Prostate gland (tissue), 2 donors: ENCODE data around the gene IFIT3. TPM values are rescaled to one million over a fixed set of nuclear protein-coding genes. Genes with fewer than 3 reads are reported as not detected.

Source experiments
- DNase-seq: peaks from one replicate; pipeline ENCODE4 v3.0.0-alpha.2; 2019; ENCODE audit warnings: low spot score
- H3K27ac ChIP-seq, 2 donors: fragments of 200-600 bp; sonication (generic); 2 replicates each; pipeline ENCODE4 v1.5.1; 2017 to 2019
- H3K27me3 ChIP-seq: fragments of 200-600 bp; sonication (generic); replicated peaks from 2 replicates; pipeline ENCODE4 v1.5.1; 2019; ENCODE audit not compliant: insufficient read depth
- H3K36me3 ChIP-seq, 2 donors: fragments of 200-600 bp; sonication (generic); 1 replicate in 1 of 2; 2 replicates in 1 of 2; pipeline versions ENCODE4 v1.5.1 to v1.8.1; 2017 to 2019
- H3K4me1 ChIP-seq: fragments of 200-600 bp; sonication (generic); replicated peaks from 2 replicates; pipeline ENCODE4 v1.5.1; 2019
- H3K4me3 ChIP-seq, 2 donors: fragments of 200-600 bp; sonication (generic); 2 replicates each; pipeline ENCODE4 v1.5.1; 2017 to 2019
- H3K9me3 ChIP-seq: fragments of 200-600 bp; sonication (generic); 2 replicates; pipeline ENCODE4 v1.5.1; 2017
- CTCF ChIP-seq, 4 experiments: fragments of 200-600 bp in 2 of 4; fragments of 450-650 bp in 2 of 4; sonication (generic) in 2 of 4; IDR thresholded peaks; 1 replicate in 3 of 4; 2 replicates in 1 of 4; pipeline ENCODE4 v1.5.1; 2016 to 2019; ENCODE audit warnings: antibody characterized with exemption in 4 of 4, mild to moderate bottlenecking in 2 of 4, moderate library complexity in 2 of 4
- POLR2A ChIP-seq: fragments of 450-650 bp; IDR thresholded peaks from one replicate; pipeline ENCODE4 v1.6.1; 2016; ENCODE audit warnings: antibody characterized with exemption, mild to moderate bottlenecking
- POLR2AphosphoS5 ChIP-seq: sonication (generic); formaldehyde crosslinking; IDR thresholded peaks from one replicate; pipeline ENCODE4 v1.6.1; 2017; ENCODE audit warnings: antibody characterized with exemption
- WGBS: methylation state at CpG from one replicate; pipeline ENCODE4 v1.1.5; 2018; 5-methylcytosine and 5-hydroxymethylcytosine counted together
- intact Hi-C: fragments of 100-400 bp; cut with DNase I; formaldehyde crosslinking; loops from one replicate; pipeline ENCODE4 v1.14.2; 2022
- total RNA-seq, 2 donors: library from RNA; depleted of rRNA; stranded (reverse); fragments of >200 nt; gene quantifications; one replicate each; pipeline ENCODE4 v1.1.0, GENCODE V29; 2016

IFIT3 gene
- total RNA-seq, 2 donors from 2014 or later = 6.4 to 9.5 TPM

- H3K4me3 ChIP-seq = no peak overlapping the region
- intact Hi-C loops = no loop called here
- H3K36me3 ChIP-seq = no peaks in the 10 kb centered on the region
- DNase-seq = no peak
- no peaks in the 10 kb centered on the region for H3K4me1 ChIP-seq
- no peaks in the 10 kb centered on the region for H3K9me3 ChIP-seq
- H3K27ac ChIP-seq = no peak overlapping the region
- 86% methylated on average over 4 of the region's 4 CpGs for WGBS
- no peaks in the 10 kb centered on the region for H3K27me3 ChIP-seq
- TF ChIP-seq POLR2AphosphoS5 = no peak
- no peak for TF ChIP-seq CTCF (IDR thresholded peaks at IDR 0.05)
- TF ChIP-seq POLR2A = no peak
Observed at GRCh38 chr10:89346405-89347254, 18.8 kb downstream of the IFIT3 start.

GRCh38 chr10:89347701-89348457, 20.1 kb downstream of the IFIT3 start:
- H3K4me3 ChIP-seq = no peak overlapping the region
- intact Hi-C loops = no loop called here
- 83% methylated on average over 7 of the region's 7 CpGs for WGBS
- no peaks in the 10 kb centered on the region for H3K9me3 ChIP-seq
- no peaks in the 10 kb centered on the region for H3K27me3 ChIP-seq
- H3K27ac ChIP-seq = no peak overlapping the region
- no peak for DNase-seq
- no peaks in the 10 kb centered on the region for H3K36me3 ChIP-seq
- TF ChIP-seq POLR2AphosphoS5 (no peak), POLR2A (no peak), CTCF (IDR thresholded peaks at IDR 0.05) (no peak)
- no peaks in the 10 kb centered on the region for H3K4me1 ChIP-seq

- WGBS = 89% methylated on average over 5 of the region's 5 CpGs
- DNase-seq = no peak
- Histone ChIP-seq H3K27ac (no peak overlapping the region), H3K4me1 (no peaks in the 10 kb centered on the region), H3K27me3 (no peaks in the 10 kb centered on the region), H3K4me3 (no peak overlapping the region), H3K9me3 (no peaks in the 10 kb centered on the region), H3K36me3 (no peaks in the 10 kb centered on the region)
- TF ChIP-seq POLR2A = no peak
- no peak for TF ChIP-seq CTCF (IDR thresholded peaks at IDR 0.05)
- TF ChIP-seq POLR2AphosphoS5 = no peak
- intact Hi-C loops = no loop called here
Observed at GRCh38 chr10:89348481-89348880, 20.7 kb downstream of the IFIT3 start.

- Histone ChIP-seq H3K4me1 (no peaks in the 10 kb centered on the region), H3K27ac (no peak overlapping the region), H3K36me3 (no peaks in the 10 kb centered on the region), H3K4me3 (no peak overlapping the region), H3K9me3 (no peaks in the 10 kb centered on the region), H3K27me3 (no peaks in the 10 kb centered on the region)
- intact Hi-C loops = no loop called here
- TF ChIP-seq POLR2AphosphoS5 = no peak
- TF ChIP-seq POLR2A = no peak
- no peak for TF ChIP-seq CTCF (IDR thresholded peaks at IDR 0.05)
- WGBS = 79% methylated on average over 2 of the region's 2 CpGs
- no peak for DNase-seq
Observed at GRCh38 chr10:89348975-89349374, 21.2 kb downstream of the IFIT3 start.
